HG02763 (cell line): Measurements from ENCODE around the gene NPAS2.

Experiments
- ATAC-seq: cut with Tn5 transposase; IDR thresholded peaks from one replicate; pipeline ENCODE4 v1.9.1; 2021; ENCODE audit warnings: mild to moderate bottlenecking, moderate library complexity; ENCODE audit not compliant: unreplicated experiment

The NPAS2 gene

GRCh38 chr2:100902817-100903405, 83.0 kb downstream of the NPAS2 start:
- ATAC-seq: no peak

- no peak for ATAC-seq
Observed at GRCh38 chr2:100903534-100904258, 83.8 kb downstream of the NPAS2 start.

GRCh38 chr2:100905132-100905805, 85.3 kb downstream of the NPAS2 start:
- no peak for ATAC-seq

- ATAC-seq: no peak
Observed at GRCh38 chr2:100906131-100906530, 86.2 kb downstream of the NPAS2 start.

- no peak for ATAC-seq
Observed at GRCh38 chr2:100906679-100907078, 86.7 kb downstream of the NPAS2 start.

- no peak for ATAC-seq
Observed at GRCh38 chr2:100907832-100908231, 87.9 kb downstream of the NPAS2 start.

- ATAC-seq: no peak
Observed at GRCh38 chr2:100909534-100910081, 89.7 kb downstream of the NPAS2 start.

GRCh38 chr2:100910111-100910510, 90.2 kb downstream of the NPAS2 start:
- ATAC-seq: no peak

GRCh38 chr2:100919316-100919715, 99.4 kb downstream of the NPAS2 start:
- no peak for ATAC-seq

GRCh38 chr2:100921685-100922161, 101.8 kb downstream of the NPAS2 start:
- ATAC-seq: no peak

GRCh38 chr2:100923461-100924060, 103.6 kb downstream of the NPAS2 start:
- no peak for ATAC-seq

GRCh38 chr2:100924122-100924519, 104.2 kb downstream of the NPAS2 start:
- no peak for ATAC-seq

- ATAC-seq: no peak
Observed at GRCh38 chr2:100924520-100925451, 104.8 kb downstream of the NPAS2 start.

- ATAC-seq: no peak
Observed at GRCh38 chr2:100928235-100928634, 108.3 kb downstream of the NPAS2 start.

GRCh38 chr2:100929147-100929546, 109.2 kb downstream of the NPAS2 start:
- no peak for ATAC-seq

- ATAC-seq: no peak
Observed at GRCh38 chr2:100934504-100935371, 114.8 kb downstream of the NPAS2 start.

GRCh38 chr2:100935372-100935752, 115.4 kb downstream of the NPAS2 start:
- no peak for ATAC-seq

- ATAC-seq: no peak
Observed at GRCh38 chr2:100936070-100936741, 116.3 kb downstream of the NPAS2 start.
